Measurements from ENCODE around the gene SPRR2E.
"Not testable (repeated sequence)": the region's sequence is repeated elsewhere in the genome, so short reads cannot be mapped to it uniquely, and the experiment has no call there.

The SPRR2E gene

GRCh38 chr1:153058826-153059784, 35.2 kb downstream of the SPRR2E start:
- no peak for DNase-seq

- no peak for DNase-seq
Measured at GRCh38 chr1:153058154-153058553, 36.2 kb downstream of the SPRR2E start.

GRCh38 chr1:153057375-153057774, 37.0 kb downstream of the SPRR2E start, which contains the start of gene SPRR2A:
TSS of gene SPRR2A (minus strand) at chr1:153057512. CDS start at chr1:153056735, 777 bp downstream.
- no peak for DNase-seq

GRCh38 chr1:153056111-153056510, 38.2 kb downstream of the SPRR2E start:
- not testable (repeated sequence) for DNase-seq

- DNase-seq, result no peak
Measured at GRCh38 chr1:153049211-153049610, 45.1 kb downstream of the SPRR2E start.

Measured in AML-193 (cell line).